Right ventricle myocardium inferior (tissue), 1 donor: ENCODE data around the gene POLR3GL. TPM values are rescaled to one million over a fixed set of nuclear protein-coding genes. Genes with fewer than 3 reads are reported as not detected.

Source experiments
- ATAC-seq: fragments of 200-7000 bp; cut with Tn5 transposase; one replicate; pipeline ENCODE4 v1.9.1; 2020; ENCODE audit warnings: mild to moderate bottlenecking, moderate library complexity
- DNase-seq: peaks from one replicate; pipeline ENCODE4 v3.0.0; 2021; ENCODE audit errors: missing footprints
- intact Hi-C: fragments of 100-400 bp; cut with DNase I; formaldehyde crosslinking; loops from one replicate; pipeline ENCODE4 v1.11.0; 2022
- total RNA-seq: library from RNA; stranded (reverse); fragmentation: NEBNext Ultra II Directional; extraction: Animal tissue kit (Norgen Biotek cat#: 25700); gene quantifications from one replicate; pipeline ENCODE4 v1.2.1, GENCODE V29; 2021
- donor health status: DM: no; HTN: yes; CAD: no; lungs with severe emphysema.

Gene POLR3GL
- total RNA-seq, 1 donor from 2014 or later, result 49.1 TPM

GRCh38 chr1:145997016-145997717 is 32.7 kb downstream of the POLR3GL start:
- intact Hi-C loops, result no loop called here
- peak; percentile 14 for ATAC-seq

GRCh38 chr1:145997718-145998023 is 33.2 kb downstream of the POLR3GL start:
- intact Hi-C loops, result no loop called here
- ATAC-seq (no peak), DNase-seq (no peak)

More at GRCh38 chr1:145997016-145997717, 32.7 kb downstream of the POLR3GL start:
- DNase-seq, result peak; percentile 78

DNA sequence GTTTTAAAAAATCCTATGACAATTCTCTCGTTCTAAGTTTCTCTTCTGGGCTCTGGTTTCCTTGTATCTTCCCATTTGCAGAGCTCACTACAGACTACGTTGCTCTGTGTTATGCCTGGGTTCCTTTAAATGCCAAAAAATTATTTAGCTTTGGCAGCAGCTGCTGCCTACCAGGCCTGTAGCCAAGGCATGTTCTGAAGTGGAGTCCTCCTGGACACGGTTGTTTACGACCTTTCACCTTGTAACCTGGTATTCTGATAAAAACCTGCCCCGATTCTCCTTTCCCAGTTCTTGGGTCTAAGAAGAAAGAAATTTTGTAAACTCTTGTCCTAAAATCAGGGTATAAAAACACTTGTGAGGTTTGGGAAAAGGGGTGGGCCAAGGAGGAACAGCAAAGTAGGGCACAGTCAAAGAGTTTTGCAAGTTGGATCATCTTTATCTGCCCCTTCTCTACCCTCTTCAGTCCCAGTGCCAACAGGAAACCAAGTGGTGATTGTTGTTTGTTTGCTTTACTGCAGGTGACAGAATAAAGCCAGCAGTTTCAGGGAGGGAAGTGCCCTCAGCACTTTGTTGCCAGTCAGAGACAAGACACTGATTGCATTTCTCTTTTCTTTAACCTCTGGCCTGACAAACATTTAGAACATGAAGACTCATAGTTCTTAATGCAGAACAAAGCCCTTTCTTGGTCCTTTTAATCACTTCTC is 35.0 kb downstream of the POLR3GL start:
- intact Hi-C loops, result loop anchor here (1.0 kb wide), 1 partner anchor 20 kb away; no protein-coding TSS in a partner anchor
- ATAC-seq (peak; percentile 41), DNase-seq (no peak)

GRCh38 chr1:146001709-146002108 is 37.2 kb downstream of the POLR3GL start:
- DNase-seq (no peak), ATAC-seq (no peak)
- intact Hi-C loops, result no loop called here

- ATAC-seq (peak; percentile 27), DNase-seq (no peak)
- intact Hi-C loops, result loop anchor here (5.0 kb wide), 1 partner anchor 45 kb away; the partner anchor contains the start of genes ANKRD34A and POLR3GL
Measured at GRCh38 chr1:146007489-146008133, 43.1 kb downstream of the POLR3GL start.

DNA sequence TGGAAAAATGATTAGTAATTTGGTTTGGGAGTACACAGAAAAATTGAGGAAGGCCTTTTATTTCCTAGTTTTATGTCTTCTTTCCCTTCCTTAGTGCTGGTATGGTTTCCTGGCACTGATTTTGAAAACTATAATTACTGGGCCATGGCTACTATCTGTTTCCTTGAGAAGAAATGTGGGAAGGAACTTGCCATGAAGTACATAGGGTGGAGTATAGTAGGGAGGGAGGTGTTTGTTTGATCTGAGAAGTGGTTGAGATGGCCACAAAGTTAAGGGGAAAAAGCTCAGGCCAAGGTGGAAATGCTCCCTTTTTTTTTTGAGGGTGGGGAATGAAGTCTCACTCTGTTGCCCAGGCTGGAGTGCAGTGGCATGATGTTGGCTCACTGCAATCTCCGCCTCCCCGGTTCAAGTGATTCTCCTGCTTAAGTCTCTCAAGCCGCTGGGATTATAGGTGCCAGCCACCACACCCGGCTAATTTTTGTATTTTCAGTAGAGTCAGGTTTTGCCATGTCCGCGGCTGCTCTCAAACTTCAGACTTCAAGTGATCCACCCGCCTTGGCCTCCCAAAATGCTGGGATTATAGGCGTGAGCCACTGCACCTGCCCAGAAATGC is 45.7 kb downstream of the POLR3GL start:
- intact Hi-C loops, result no loop called here
- ATAC-seq, result no peak

DNA sequence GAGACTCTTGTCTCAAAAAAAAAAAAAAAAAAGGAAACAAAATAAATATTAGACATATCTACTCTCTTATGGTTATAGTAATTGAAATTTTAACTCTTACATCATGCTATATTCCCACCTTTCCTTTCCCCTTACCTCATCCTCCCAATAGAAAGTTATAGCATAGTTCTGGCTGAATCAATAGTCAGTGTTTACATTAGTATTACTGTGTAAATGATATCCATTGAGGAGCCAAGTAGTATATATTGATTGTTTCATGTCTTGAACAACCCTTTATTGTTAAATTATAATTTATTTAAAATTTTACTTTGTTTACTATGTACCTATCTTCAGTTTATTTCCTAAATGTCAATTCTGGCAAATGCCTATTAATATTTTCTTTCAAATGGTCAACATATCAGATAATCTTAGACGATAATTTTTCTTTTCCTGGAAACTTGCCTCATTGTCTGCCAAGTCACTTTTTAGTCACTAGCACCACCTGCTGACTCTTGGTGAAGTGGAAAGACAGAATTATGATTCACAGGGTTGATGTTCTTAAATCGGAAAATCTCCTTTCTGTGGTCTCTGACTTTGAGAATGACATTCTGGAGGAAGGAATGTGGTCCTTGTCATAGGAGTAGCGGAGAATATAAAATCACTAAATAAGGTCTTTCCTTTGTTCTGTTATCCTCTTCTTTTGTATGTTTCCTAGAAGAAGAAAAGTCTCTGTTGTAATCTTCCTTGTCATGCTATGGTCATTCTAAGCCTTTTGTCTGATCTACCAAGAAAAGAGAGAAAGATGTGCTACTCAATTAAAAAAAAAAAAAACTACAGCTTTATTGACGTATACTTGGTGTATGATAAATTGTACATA is 48.4 kb downstream of the POLR3GL start:
- DNase-seq (no peak), ATAC-seq (peak; percentile 34)
- intact Hi-C loops, result loop anchor here (1.0 to 2.0 kb wide), 3 partner anchors 36 to 168 kb away; partner anchors contain the start of gene NUDT17

More for the DNA sequence above, 45.7 kb downstream of the POLR3GL start:
- DNase-seq, result no peak

DNA sequence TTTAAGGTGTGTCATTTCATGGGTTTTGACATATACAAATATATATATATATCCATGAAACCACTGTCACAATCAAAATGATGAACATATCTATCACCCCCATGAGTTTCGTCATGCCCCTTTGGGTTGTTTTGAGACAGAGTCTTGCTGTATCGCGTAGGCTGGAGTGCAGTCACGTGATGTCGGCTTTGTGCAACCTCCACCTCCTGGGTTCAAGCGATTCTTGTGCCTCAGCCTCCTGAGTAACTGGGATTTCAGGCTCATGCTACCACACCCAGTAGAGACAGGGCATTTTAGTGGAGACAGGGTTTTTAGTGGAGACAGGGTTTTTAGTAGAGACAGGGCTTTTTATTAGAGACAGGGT is 49.1 kb downstream of the POLR3GL start:
- ATAC-seq (no peak), DNase-seq (no peak)
- intact Hi-C loops, result loop anchor here (1.0 to 2.0 kb wide), 3 partner anchors 36 to 169 kb away; partner anchors contain the start of gene NUDT17

GRCh38 chr1:146016891-146017290 is 52.4 kb downstream of the POLR3GL start:
- ATAC-seq, result no peak

DNA sequence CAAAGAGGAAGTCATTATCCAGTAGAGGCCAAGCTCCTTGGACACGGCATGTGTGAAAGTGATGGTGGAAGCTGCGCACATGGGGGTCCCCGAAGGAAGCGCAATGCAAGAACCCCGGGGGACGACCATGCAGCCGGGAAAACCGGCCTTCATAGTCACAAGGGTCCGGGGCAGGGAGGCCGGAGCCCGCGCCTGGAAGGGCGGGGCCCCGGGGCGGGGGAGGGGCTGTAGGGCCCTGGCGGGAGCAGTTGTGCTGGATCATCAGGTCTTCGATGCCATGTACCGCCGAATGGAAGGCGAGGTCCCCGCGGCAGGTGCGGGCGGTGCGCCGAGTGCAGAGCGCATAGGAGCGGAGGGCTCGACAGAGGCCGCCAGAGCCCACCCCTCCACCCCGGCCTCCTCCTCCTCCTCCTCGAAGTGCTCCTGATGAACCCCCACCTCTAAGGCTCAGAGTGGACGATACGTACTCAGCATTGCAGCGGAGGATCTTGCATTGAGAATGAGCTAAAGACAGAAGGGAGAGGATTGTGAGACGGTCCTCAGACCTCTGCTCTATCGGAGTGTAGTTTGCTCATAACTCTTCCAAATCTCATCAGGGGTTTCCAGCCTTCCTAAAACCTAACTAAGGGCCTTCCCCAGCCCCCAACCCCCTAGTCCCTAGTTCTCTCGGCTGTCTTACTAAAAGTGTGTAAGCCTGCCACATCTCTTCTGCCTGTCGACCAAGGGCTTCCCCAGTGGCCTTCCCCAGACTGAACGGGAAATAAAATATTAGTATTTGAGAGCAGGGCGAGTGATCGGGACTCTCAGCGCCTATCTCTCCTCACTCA is 55.0 kb downstream of the POLR3GL start:
- no peak for ATAC-seq
- intact Hi-C loops, result no loop called here
- no peak for DNase-seq

More at GRCh38 chr1:146016891-146017290, 52.4 kb downstream of the POLR3GL start:
- intact Hi-C loops, result no loop called here
- DNase-seq, result no peak

DNA sequence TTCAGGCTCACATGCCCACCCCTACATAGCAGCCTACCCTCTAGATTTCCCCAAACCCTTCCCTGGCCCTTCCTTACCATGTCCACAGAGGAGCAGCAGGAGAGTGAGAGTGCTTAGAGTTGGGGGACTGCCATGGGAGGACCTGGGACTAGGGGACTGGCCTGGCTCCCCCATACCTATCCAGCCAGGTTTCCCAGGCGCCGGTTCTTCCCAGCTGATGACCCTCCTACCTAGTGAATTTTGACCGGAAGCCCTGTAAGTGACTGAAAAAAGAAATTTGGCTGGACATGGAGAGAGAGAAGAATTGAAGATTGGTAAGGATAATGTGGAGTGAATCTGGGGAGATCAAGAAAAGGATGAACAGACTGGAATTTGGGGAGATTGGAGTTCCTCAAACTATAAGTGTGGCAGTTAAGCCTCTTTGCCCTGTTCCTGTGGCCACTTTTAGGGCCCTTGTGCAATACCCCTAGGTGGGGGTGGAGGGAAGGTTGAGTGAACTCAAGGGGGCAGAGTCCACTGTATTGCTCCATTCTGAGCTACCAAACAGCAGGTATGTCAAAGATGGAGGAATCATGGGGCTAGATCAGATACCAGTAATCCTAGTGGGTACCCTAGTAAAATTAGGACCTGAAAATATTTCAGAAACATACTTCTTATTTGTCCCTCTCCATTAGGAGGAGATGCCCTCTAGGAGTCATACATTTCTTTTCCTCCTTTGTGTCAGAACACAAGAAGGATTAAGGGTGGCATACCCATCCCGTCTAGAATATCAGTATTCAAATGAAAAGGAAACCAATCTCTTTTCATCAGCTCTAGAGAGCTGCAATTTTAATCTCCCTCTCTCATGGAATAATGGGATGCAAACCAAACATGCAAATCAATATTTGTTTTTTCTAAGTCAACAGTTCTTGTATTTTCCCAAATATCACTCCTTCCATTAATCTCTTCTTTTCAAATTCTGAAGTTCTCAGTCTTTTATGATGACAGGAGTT is 55.9 kb downstream of the POLR3GL start:
- DNase-seq, result no peak
- ATAC-seq, result no peak
- intact Hi-C loops, result no loop called here

DNA sequence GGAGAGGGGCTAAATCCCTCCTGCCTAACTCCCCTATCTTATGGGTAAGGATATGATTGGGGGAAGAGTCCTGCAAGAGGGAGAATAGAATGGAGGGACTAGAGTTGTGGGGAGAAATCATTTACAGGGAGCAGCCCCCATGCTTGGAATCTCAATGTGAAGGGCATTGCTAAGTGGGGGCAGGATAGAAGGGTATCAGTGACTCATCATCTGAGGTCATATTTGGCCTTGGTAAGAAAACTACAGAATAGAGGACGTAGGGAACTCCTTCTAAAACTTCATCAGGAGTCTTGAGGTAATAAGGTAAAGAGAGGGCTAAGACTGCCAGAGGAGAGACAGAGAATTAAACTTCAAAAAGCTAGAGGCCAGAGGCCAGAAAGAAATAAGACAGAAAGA is 56.6 kb downstream of the POLR3GL start:
- ATAC-seq, result peak; percentile 33
- intact Hi-C loops, result no loop called here
- DNase-seq, result no peak

DNA sequence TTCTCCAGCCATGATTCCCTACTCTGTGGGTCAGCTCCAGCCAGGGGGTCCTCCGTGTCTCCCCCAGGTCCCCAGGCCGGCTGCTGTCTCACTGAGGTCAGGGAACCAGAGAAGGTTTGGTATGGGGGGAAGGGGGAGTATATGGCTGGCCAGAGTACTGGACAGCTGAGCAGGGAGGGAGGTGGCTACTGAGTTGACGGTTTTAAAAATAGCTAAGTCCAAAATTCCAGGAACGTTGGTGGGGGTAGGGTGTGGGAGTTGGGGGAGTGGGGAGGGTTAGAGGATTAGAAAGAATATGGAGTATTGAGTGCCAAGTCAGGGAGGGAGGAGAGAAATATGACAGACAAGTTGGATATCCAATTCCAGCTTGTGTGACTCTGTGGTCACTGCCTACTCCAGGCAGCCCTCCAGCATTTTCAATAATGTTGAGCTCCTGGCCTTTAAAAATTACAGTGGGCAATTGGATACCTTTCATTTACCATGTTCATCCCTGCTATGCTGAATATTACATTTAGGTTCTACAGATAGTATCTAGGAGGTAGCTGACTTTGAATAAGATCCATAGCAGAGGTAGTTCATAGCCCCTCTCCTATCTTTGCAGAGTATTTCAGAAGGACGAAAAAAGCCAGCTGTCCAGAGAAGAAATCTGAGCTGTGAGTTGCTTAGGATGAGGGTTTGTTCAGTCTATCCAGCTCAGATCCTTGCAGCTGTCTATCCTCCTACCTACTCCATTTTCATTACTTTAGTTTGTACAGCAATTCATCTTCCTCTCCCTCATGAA is 57.3 kb downstream of the POLR3GL start, which contains the start of gene HJV:
Gene HJV (minus strand): TSS at position 114 of the 781 bp plus-strand sequence. CDS start 1,504 bp downstream, outside the sequence.
- DNase-seq (no peak), ATAC-seq (peak; percentile 83)
- intact Hi-C loops, result no loop called here

DNA sequence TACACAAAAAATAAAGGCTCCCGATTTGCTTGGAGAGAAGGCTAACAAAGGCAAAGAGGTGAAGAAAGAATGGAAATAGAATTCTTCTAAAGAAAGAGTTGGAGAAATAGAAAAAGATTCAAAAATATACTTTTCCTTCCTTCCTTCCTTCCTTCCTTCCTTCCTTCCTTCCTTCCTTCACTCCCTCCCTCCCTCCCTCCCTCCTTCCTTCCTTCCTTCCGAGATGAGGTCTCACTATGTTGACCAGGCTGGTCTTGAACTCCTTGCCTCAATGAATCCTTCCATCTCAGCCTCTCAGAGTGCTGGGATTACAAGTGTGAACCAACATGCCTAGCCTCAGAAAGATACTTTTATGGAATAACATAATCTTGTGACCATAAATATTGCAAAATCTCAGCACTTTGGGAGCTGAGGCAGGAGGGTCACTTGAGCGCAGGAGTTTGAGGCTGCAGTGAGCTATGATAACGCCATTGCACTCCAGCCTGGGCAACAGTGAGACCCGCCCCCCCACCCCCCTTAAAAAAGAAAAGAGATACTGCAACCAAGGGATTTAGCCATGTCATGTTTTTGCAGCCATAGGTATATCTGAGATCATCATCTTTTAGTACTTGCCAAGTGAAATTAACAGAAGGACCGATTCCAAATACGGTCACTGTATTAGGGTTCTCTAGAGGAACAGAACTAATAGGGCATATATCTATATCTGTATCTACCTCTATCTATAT is 58.1 kb downstream of the POLR3GL start:
- intact Hi-C loops, result no loop called here
- no peak for DNase-seq
- no peak for ATAC-seq
